ENCODE data around the gene SAPCD2.
A peak's percentile ranks its signal among the peaks of the same experiment; 100 is the strongest.
"Not testable (repeated sequence)": the region's sequence is repeated elsewhere in the genome, so short reads cannot be mapped to it uniquely, and the experiment has no call there.

SAPCD2 gene

DNA sequence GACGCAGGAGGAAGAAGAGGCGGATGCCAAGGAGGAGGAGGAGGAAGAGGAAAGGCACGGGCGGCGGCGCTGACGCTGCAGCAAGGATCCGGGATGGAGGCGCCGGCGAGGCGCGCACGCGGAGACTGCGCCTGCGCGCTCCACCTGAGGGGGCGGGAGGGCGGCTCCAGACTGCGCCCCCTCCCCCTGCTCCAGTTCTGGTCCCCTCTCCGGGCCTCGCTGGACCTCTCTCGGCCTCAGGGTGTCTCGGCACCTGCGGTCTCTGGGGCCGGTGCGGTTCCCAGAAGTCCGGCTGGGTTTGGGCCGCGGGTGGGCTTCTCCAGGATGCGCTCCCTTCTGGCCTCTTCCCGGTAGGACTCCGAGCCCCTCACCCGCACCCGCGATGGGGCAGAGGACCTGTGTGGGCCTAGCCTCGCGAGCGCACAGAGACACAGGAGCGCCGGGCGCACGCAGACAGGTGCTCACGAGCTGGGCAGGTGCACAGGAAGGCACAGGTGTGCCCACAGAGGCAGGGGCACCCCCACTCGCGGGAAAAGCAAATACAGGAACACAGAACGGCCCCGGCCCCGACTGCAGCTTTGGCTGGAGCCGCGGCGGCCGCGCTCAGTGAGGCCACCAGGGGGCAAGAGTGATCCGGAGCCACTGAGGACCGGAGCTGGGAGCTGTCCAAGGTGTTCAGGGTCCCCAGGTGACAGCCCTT lies 24.1 kb downstream of the SAPCD2 start, which contains the start of gene NPDC1:
TSS of gene NPDC1 (minus strand) at position 90 of the 700 bp plus-strand sequence. CDS start 188 bp downstream, outside the sequence.
- DNase-seq = peak; percentile 37 to 75 (median 55)

DNA sequence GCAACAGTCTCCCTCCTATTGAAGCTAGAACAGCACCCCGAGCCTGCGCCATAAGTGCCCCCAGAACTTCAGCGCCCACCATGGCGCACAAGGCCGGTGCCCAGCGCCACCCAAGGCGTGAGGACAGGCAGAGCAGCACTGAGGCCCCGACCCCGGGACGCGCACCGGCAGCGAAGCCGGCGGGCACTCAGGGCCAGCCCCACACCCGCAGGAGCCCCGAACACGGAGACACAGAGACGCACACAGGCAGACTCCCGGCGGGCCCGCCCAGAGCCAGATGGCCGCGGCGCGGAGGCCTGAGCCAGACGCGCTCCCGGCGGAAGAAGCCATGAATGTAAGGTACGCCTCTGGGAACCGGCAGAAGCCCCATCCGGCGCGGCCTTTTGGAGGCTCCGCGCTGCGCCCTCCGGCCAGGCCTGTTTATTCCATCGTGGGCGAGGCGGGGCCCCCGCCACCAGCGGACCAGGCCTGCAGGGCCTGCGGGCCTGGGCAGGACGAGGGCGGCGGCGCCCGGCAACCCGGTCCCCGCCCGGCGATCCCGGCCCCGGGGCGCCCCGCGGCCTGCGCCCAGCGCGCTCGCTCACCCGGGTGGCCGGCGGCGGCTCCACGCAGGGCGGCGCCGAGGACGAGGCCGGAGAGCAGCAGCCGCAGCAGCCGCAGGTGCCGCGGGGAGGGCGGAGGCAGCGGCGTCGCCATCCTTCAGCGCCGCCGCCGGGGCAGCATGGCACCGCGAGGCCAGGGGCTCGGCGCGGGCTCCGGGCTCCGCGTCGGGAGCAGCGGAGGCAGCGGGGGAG lies 24.9 kb downstream of the SAPCD2 start:
- DNase-seq = no peak

DNA sequence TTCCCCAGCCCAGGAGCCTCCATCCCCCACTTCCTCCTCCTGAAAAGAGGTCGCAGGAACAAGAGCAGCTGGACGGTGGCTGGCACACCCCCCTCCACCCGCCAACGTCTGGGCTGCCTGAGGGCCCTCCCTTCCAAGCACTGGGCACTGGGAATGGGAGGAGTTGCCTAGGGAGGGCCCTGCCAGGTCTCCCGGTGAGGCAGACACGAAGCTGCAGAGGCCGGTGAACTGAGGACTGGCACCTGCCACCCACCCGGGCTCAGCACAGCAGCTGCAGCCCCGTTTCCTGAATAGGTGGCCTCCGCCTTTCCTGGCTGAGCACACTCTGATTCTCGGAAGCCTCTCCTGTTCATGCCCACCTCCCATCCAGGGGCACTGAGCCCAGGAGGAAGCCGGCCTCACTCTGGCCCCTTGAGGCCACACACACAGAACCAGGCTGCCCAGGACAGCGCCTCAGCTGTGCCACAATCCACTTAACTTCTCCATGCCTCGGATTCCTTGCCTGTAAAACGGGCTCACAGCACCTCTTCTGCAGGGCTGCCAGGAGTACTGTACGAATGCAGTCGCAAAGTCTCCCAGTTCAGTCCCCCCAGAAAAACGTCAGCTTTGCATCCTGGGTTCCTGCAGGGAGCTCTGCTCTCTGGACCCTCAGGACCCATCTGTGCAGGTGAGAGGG lies 25.7 kb downstream of the SAPCD2 start:
- no peak for DNase-seq

DNA sequence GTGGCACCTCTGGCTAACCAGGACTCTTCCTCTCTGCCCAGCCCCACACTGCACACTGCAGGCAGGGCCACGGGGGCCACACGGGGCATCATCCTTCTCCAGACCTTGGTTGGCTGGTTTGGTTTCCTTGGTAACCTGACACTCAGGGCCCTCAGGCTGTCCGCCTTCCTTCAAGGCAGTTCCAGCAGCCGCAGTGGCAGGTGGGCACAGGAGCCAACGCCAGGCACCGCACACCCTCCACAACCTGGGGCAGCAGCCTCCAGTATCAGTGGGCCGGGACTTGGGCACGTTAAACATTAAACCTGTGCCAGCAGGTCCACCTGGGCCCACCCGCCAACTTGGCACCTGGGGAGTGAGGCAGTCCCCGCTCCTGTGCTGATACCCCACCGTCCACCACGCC lies 26.3 kb downstream of the SAPCD2 start:
- no peak for DNase-seq

DNA sequence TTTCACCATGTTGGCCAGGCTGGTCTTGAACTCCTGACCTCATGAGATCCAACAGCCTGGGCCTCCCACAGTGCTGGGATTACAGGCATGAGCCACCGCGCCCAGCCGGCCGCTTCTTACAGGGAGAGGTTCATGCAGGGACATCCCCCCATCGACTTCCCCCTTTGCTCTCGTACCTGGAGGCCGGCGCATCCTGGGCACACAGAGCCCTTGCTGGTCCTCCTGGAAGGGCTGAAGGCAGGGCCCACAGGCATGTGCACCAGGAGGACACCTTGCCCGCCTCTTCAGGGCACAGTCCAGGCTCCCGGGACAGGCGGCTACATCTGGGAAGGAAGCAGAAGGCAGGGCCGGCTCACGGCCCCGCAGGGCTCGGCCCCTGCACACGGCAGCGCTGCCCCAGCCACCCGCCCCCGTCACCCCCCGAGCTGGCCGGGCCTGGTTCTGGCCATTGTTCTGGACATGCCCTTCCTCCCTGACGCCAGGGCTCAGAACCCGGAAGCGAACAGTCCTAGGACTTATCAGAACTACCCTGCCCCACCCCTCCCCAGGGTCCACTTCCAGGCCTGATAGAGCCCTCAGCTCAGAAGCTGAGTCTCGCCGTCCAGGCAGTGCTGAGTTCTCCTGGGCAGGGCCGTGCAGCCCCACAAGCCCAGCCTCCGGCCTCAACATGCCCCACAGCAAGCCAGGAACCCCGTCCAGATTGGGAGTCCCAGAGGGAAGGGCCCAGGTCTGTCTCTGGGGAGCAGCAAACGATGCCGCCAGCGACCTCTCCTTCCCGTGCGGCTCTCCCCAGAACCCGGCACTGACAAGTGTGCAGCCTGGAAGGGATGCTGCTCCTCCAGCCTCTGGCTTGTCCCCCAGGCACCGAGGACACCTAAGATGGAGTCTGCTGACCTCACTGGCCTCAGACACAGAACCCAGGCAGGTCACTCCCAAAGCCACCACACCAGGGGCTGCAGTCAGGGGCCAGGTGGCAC lies 27.3 kb downstream of the SAPCD2 start:
- DNase-seq = no peak

DNA sequence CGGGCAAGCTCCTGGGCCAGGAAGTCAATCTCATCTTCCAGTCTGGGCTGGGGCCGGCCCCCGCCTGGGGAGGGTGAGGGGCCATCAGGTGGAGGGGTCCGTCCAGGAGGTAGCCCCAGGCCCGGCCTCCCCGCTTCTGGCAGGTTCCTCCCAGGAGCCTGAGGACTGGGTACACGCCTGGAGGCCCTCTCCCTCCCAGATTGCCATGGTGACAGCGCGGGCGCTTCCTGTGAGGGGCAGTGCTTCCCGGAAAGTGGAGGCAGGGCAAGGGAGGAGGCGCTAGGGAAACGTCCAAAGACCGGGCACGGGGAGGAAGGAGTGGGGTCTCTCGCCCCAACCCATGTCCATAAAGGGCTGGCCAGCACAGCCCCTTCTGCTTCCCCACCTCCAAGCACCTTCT lies 29.2 kb downstream of the SAPCD2 start:
- DNase-seq = no peak

DNA sequence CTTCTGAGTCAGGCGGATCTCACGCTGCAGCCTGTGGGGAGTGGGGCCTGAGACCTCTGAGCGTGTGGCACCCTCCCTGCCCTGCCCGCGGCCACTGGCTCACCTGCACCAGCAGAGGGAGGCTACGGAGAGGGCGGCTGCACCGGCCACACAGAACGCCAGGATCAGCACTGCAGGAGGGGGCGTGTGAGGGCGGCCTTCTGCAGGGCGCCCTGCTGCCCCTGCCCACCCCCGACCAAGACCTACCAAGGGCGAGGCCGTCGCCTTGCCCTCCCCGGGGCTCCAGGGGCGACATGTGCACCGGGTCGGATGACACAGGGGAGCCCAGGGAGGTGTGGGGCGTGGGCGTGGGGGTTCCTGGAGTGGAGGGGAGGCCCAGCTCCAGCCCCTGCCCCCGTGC lies 29.8 kb downstream of the SAPCD2 start:
- DNase-seq = no peak

DNA sequence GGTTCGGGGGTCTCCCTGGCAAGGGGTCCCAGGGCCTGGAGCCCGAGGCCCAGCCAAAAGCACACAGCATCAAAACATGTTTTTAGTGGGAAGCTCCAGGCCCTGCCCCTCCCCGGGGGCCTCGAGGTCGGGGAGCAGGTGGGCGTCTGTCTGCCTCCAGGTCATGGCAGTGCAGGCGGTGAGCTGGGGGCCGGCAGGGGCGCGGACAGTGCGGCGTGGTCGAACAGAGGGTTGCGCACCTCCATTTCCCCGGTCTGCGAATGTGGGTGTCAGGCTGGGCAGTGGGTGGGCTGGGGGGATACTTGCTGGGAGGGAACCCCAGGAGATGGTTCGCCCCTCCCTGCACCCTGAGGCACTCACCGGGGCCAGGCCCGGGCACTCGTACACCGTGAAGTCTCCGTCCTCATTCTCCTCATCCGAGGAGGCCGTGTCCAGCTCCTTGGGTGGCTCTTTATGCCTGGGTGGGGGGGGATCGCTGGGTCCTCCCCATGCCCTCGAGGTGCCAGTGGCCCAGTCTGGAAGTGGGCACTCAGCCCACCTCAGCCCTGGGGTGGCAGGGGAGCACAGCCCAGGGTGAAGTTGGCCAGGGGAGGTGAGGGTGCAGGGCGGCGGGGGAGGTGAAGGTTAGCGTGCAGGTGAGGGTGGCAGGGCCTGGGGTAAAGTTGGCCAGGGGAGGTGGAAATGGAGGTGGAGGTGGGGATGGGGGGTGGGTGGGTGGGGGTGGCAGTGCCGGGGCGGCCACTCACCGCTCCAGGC lies 30.6 kb downstream of the SAPCD2 start:
- no peak for DNase-seq

DNA sequence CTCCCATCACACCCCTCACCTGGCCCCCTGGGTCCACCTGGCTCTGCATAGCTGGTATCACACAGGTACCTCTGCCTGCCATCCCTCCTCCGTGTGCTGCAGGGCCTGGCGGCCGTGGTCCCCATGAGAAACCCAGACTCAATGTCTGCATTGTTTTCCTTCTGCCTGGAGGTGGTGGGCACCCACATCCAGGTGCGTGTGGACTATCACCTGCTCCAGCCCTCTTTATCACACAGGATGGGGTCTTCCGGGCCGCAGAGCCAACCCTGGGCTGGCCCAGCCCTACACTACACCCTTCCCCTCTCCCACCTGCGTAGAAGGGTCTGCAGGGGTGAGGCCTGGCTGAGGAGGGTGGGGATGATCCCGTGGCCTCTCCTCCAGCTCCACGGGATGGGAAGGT lies 31.4 kb downstream of the SAPCD2 start:
- no peak for DNase-seq

DNA sequence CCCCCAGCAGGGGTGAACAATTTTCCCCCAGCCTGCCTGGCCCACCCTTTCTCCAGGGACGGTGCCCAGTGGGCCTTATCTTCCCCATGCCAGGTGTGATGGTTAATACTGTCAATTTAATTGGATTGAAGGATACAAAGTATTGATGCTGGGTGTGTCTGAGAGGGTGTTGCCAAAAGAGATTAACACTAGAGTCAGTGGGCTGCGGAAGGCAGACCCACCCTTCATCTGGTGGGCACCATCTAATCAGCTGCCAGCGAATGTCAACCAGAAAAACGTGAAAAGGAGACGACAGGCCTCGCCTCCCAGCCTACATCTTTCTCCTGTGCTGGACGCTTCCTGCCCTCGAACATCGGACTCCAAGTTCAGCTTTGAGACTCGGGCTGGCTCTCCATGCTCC lies 32.9 kb downstream of the SAPCD2 start:
- DNase-seq = no peak

DNA sequence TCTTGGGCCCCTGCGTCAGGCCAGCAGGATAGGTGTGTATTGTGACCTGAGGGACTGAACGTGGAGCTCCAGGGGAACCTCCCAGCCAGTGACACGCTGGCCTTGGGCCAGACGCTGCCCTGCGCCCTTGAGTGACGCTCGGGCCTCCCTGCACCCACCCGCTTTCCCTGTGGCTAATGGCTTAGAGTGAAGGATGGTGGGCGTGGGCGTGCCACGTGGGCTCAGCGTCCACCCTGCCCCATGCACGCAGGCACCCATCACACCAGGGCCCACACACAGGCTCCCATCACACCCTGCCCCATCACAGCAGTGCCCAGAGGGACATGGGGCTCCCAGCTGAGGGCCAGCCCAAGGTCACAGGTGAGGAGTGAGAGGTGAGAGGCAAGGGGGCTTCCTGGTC lies 33.3 kb downstream of the SAPCD2 start:
- no peak for DNase-seq

DNA sequence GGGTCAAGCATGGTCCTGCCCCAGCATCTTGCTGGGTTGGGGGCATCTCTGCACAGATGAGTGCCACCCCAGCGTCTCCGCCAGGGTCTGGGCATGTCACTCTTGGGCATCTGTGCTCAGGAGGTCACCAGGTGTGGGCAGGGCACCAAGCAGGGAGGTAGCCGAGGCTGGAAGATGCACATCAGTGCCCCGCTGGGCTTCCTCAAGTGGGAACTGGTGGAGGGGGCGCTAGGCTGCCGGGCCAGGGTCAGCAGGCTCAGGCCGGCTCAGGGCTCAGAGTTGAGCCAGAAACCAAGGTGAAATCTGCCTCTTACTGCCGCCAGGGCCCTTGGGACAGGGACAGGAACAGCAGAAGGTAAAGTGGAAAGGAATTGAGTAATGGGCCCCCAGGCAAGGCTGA lies 34.4 kb downstream of the SAPCD2 start:
- no peak for DNase-seq

DNA sequence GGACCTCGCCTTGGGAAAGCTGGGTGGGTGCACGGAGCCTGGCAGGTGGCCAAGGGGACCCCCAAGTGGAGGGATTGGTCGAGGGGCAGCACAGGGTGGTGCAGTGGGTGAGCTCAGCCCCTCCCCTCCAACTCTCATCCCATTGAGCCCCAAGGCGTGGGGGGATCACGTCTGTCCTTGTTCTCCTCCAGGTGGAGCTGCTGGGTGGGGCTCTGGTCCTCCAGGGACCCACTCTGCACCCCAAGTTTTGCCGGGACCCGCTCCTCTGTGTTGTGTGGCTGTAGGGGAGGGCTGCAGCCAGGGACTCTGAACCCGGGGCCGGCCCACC lies 34.9 kb downstream of the SAPCD2 start:
- DNase-seq = no peak

DNA sequence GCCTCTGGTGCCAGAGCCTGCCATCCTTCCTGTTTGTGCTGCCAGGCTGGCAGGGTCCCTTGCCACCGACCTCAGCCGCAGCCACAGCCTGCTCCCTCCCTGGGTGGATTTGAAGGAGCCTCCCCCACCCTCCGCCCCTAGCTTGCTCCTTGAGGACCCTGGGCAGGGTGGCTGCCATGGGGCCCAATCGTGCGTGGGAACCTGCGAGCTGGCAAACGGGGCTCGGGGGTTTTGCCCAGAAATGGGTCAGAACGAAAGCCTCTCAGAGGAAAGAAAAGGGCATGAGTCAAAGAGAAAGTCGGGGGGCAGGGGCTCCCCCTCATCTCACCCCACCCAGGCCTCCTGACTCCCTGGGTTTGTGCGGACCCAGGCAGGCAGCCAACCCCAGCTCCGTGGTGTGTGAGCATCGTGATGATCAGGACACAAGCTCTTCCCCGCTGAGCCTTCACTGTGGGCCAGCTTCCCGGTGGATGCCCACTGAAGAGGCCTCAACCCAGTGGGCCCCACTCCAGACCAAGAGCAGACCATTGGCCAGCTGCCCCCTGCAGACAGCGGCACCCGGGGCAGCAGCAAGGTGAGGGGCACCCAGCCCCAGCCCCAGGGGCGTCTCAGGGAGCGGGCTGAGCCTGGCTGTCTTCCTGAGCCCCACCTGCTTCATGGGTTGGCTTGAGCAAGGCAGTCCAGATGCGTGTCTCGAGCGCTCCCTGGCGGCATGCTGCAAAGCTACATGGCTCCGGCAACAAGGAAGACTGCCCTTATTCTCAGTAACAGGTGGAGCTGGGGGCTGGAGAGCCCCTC lies 35.4 kb downstream of the SAPCD2 start:
- DNase-seq = peak; percentile 70 to 84 (median 80)

DNA sequence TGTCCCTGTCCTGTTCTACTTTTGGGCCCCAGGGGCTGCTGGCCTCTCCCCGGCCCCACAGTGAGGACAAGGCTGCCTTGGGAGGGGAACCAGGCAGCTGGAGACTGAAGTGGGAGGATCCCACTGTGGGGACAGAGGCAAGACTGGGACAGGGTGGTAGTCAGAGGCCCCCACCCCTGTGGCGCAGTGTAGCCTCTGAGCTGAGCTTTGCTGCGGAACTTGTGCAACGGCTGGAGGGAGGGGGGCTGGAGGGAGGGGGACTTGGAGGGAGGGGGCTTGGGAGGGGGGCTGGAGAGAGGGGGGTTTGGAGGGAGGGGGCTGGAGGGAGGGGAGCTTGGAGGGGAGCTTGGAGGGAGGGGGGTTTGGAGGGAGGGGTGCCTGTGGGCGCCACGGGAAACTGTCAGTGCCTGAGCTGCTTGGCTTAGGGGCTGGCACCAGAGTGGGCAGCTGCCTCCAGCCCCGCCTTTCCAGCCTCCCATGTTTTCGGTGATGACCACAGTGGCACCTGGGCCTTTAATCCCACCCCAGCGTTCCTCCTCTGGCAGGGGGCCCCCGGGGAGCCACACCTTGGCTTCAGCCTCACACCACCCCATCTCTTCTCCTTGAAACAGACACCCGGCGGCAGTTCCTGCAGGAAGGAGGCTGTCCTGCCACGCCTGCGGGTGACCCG lies 36.2 kb downstream of the SAPCD2 start:
- DNase-seq = no peak

DNA sequence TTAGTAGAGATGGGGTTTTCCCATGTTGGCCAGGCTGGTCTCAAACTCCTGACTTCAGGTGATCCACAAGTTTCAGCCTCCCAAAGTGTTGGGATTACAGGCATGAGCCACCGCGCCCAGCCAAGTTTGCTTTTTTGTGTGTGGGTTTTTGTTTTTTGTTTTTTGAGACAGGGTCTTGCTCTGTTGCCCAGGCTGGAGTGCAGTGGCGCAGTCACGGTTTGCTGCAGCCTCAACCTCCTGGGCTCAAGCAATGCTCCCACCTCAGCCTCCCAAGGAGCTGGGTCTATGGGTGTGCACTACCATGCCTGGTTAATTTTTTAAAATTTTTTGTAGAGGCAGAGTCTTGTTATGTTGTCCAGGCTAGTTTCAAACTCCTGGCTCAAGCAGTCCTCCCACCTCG lies 36.9 kb downstream of the SAPCD2 start:
- DNase-seq = not testable (repeated sequence)

DNA sequence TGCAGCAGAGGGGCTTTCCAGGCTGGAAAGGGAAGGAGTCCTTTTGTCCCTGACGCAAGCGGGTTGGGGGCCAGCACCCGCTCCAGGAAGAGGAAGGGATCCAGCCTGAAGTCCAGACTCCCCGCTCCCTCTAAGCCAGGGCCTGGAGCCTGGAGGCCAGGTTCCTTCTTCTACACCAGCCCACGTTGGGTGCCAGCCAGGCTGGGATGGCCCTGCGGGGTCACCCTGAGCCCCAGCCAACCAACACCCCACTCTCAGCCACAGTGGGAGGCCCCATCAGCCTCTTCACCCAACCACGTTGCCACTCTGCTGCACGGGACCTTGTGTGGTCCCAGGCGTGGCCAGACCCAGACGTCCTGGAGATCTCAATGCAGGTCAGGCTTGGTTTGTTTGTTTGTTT lies 37.5 kb downstream of the SAPCD2 start:
- DNase-seq = no peak

DNA sequence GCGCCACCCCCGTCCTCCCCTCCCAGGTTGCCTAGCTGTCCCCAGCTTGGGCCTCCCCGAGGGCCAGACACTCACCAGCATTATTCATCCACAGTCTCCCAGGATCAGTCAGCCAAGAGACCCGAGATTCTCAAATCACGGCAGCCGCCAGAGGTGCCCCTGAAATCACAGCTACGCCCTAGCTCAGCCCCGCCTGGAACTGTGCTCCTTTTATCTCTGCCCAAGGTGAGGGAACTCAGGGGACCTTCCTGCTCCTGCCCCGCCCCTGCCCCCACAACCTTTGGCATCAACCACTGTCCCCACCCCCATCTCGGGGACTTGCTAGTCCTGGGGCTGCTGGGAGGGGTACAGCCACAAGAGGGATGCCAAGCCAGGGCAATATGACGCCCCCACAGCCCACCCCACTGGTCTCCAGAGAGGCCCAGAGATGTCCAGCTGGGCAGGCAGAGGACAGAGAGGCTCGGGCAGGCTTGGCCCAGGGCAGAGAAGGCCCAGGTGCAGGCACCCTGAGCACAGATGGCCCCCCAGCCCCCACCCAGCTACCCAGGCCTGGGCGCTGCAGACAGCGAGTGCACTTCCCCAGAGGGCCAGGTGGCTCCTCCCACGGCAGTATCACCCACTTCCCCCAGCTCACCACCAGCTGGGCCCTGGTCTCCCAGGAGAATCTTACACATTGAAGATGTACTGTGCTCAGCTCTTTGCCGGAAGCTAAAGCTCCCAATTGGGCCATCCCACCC lies 38.3 kb downstream of the SAPCD2 start, which contains the start of gene FUT7:
TSS of gene FUT7 (minus strand) at position 185 of the 737 bp plus-strand sequence. CDS start at position 88, 97 bp downstream.
- DNase-seq = no peak
